ENCODE measurements around the gene OR6C76. TPM values are rescaled to one million over a fixed set of nuclear protein-coding genes. Genes with fewer than 3 reads are reported as not detected.
A peak's percentile ranks its signal among the peaks of the same experiment; 100 is the strongest.
"Not testable (repeated sequence)": the region's sequence is repeated elsewhere in the genome, so short reads cannot be mapped to it uniquely, and the experiment has no call there.

The OR6C76 gene
- total and polyA plus RNA-seq, 2 of the 8 experiments (the other 6 are each of a cell fraction or from before 2014, with no cell fraction given), result not detected

DNA sequence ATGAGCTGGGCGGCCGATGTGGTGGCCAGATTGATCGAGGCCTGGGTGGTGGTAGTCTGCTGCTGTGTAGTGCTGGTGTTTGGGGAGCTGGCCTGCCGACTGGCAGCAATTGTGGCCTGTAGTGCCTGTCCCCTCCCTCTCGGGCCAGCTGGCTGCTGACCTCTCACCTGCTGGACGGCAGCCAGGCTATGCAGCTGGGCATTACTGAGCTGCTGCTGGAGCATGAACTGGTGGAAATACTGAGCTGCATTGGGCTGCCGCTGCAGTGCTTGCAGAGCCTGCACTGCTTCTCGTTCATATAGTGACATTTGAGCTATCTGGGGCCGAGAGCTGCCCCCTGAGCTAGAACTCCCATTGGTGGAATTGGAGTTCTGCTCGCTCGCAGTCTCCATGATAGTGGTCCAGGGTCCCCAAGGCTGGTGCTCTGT is 11.6 kb upstream of the OR6C76 start:
- H3K56ac ChIP-seq (replicated peaks; ENCODE audit: insufficient read length, low read depth, low read length); H2AK5ac ChIP-seq (ENCODE audit: low read depth, low read length); H2BK20ac ChIP-seq (ENCODE audit: low read length); H4K91ac ChIP-seq (replicated peaks; ENCODE audit: insufficient read length, low read length); H2BK15ac ChIP-seq (ENCODE audit: low read length); H3K9ac ChIP-seq (replicated peaks in 1 of 4; ENCODE audit: extremely low read depth in 1 of 4, low read depth in 3 of 4, low read length in 3 of 4); H3K4me3 ChIP-seq (ENCODE audit: extremely low read depth in 1 of 4, insufficient read depth in 2 of 4, low read depth in 3 of 4, low read length in 4 of 4); H3K36me3 ChIP-seq (ENCODE audit: control insufficient read depth in 2 of 4, insufficient read depth in 4 of 4, low read length in 3 of 4); H4K8ac ChIP-seq (ENCODE audit: extremely low read depth, insufficient read depth, low read length); FAIRE-seq; H2BK120ac ChIP-seq (replicated peaks; ENCODE audit: low read depth, low read length); H3K27ac ChIP-seq (ENCODE audit: low read depth, low read length); H3K27me3 ChIP-seq (replicated peaks in 1 of 4; ENCODE audit: control insufficient read depth in 3 of 4, extremely low read depth in 1 of 4, insufficient read depth in 3 of 4, low read length in 3 of 4); H3K4me1 ChIP-seq (replicated peaks in 1 of 4; ENCODE audit: control insufficient read depth in 3 of 4, insufficient read depth in 4 of 4, low read length in 3 of 4); CTCF ChIA-PET (ENCODE audit: partially characterized antibody); H3K23me2 ChIP-seq (ENCODE audit: low read depth, low read length); H3K79me1 ChIP-seq (ENCODE audit: low read depth, low read length); H2BK5ac ChIP-seq (ENCODE audit: low read depth, low read length); H3K4ac ChIP-seq (replicated peaks; ENCODE audit: insufficient read length, low read depth, low read length); H4K5ac ChIP-seq (ENCODE audit: insufficient read length, low read depth, low read length); H2AFZ ChIP-seq (ENCODE audit: low read length); H3K9me3 ChIP-seq (ENCODE audit: insufficient read depth in 2 of 2, low read depth in 1 of 2, low read length in 1 of 2); H3K14ac ChIP-seq (ENCODE audit: insufficient read length); H4K20me1 ChIP-seq (replicated peaks in 1 of 2; ENCODE audit: control insufficient read depth in 1 of 2, insufficient read depth in 2 of 2, low read length in 2 of 2); H3K23ac ChIP-seq (ENCODE audit: insufficient read length); H3K18ac ChIP-seq (ENCODE audit: extremely low read depth, low read length); H2BK12ac ChIP-seq (ENCODE audit: low read depth, low read length); H3K79me2 ChIP-seq (ENCODE audit: control insufficient read depth in 1 of 2, insufficient read depth in 2 of 2, low read length in 2 of 2): not testable (repeated sequence)
- DNase-seq (ENCODE audit: low read depth in 1 of 2, low spot score in 2 of 2), result peak in 1 of 2 experiments; percentile 60
- peak overlapping the region in 1 of 2 experiments; percentile 28; a peak in 1 of 4 replicates for H3K4me2 ChIP-seq (ENCODE audit: insufficient read depth in 1 of 2, low read depth in 2 of 2, low read length in 2 of 2)
- POLR2A ChIA-PET (ENCODE audit: partially characterized antibody), result interaction anchor here (0.5 kb wide), 1 partner anchor 24 kb away, joined by 3 read pairs; no protein-coding TSS in a partner anchor
- 81% methylated on average over 11 of the region's 11 CpGs; no CpG with 5 or more reads in 1 of the 2 experiments for WGBS, 2 experiments (ENCODE audit: extremely low coverage in 1 of 2, insufficient coverage in 1 of 2, insufficient read length in 1 of 2, insufficient replicate concordance in 2 of 2, low coverage in 1 of 2, low lambda C conversion rate in 2 of 2, missing lambda C conversion rate in 1 of 2)

DNA sequence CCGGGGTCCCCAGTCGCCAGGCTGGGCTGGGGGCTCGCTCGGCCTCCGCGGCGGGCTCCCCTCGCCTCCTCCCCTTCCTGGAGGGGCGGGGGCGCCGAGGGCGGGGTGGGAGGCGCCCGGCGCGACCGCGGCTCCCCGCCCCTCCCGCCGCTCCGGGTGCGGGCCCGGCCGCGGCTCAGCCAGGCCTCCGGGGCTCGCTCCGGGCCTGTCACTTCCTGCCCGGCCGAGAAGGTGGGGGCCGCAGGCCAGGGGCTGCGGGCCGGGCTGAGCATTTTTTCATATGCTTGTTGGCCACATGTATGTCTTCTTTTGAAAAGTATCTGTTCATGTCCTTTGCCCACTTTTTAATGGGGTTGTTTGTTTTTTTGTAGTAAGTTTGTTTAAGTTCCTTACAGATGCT is 11.2 kb upstream of the OR6C76 start:
- H3K23me2 ChIP-seq (ENCODE audit: low read depth, low read length); H2BK120ac ChIP-seq (replicated peaks; ENCODE audit: low read depth, low read length); FAIRE-seq; DNase-seq (ENCODE audit: low read depth in 1 of 2, low spot score in 2 of 2); CTCF ChIA-PET (ENCODE audit: partially characterized antibody); H3K4me1 ChIP-seq (replicated peaks in 1 of 4; ENCODE audit: control insufficient read depth in 3 of 4, insufficient read depth in 4 of 4, low read length in 3 of 4); H3K4me2 ChIP-seq (ENCODE audit: insufficient read depth in 1 of 2, low read depth in 2 of 2, low read length in 2 of 2); H3K56ac ChIP-seq (replicated peaks; ENCODE audit: insufficient read length, low read depth, low read length); H2BK20ac ChIP-seq (ENCODE audit: low read length); H4K91ac ChIP-seq (replicated peaks; ENCODE audit: insufficient read length, low read length); H3K36me3 ChIP-seq (ENCODE audit: control insufficient read depth in 2 of 4, insufficient read depth in 4 of 4, low read length in 3 of 4); H3K9ac ChIP-seq (replicated peaks in 1 of 4; ENCODE audit: extremely low read depth in 1 of 4, low read depth in 3 of 4, low read length in 3 of 4); H3K79me1 ChIP-seq (ENCODE audit: low read depth, low read length); H3K79me2 ChIP-seq (ENCODE audit: control insufficient read depth in 1 of 2, insufficient read depth in 2 of 2, low read length in 2 of 2); H3K27me3 ChIP-seq (replicated peaks in 1 of 4; ENCODE audit: control insufficient read depth in 3 of 4, extremely low read depth in 1 of 4, insufficient read depth in 3 of 4, low read length in 3 of 4); H2BK15ac ChIP-seq (ENCODE audit: low read length); H2AK5ac ChIP-seq (ENCODE audit: low read depth, low read length); H3K27ac ChIP-seq (ENCODE audit: low read depth, low read length); H4K20me1 ChIP-seq (replicated peaks in 1 of 2; ENCODE audit: control insufficient read depth in 1 of 2, insufficient read depth in 2 of 2, low read length in 2 of 2); H3K23ac ChIP-seq (ENCODE audit: insufficient read length); H3K4ac ChIP-seq (replicated peaks; ENCODE audit: insufficient read length, low read depth, low read length); H3K18ac ChIP-seq (ENCODE audit: extremely low read depth, low read length); H3K14ac ChIP-seq (ENCODE audit: insufficient read length); H4K8ac ChIP-seq (ENCODE audit: extremely low read depth, insufficient read depth, low read length); H4K5ac ChIP-seq (ENCODE audit: insufficient read length, low read depth, low read length); H3K9me3 ChIP-seq (ENCODE audit: insufficient read depth in 2 of 2, low read depth in 1 of 2, low read length in 1 of 2); H2BK12ac ChIP-seq (ENCODE audit: low read depth, low read length); H2BK5ac ChIP-seq (ENCODE audit: low read depth, low read length): not testable (repeated sequence)
- no CpG with 5 or more reads among the region's 34 CpGs for WGBS, 2 experiments (ENCODE audit: extremely low coverage in 1 of 2, insufficient coverage in 1 of 2, insufficient read length in 1 of 2, insufficient replicate concordance in 2 of 2, low coverage in 1 of 2, low lambda C conversion rate in 2 of 2, missing lambda C conversion rate in 1 of 2)
- 0 out of 2 replicates have a peak overlapping the region, but pooled peaks have one; percentile 31 for H2AFZ ChIP-seq (ENCODE audit: low read length)
- POLR2A ChIA-PET (ENCODE audit: partially characterized antibody), result interaction anchor here (0.5 kb wide), 1 partner anchor 24 kb away, joined by 3 read pairs; no protein-coding TSS in a partner anchor
- H3K4me3 ChIP-seq (ENCODE audit: extremely low read depth in 1 of 4, insufficient read depth in 2 of 4, low read depth in 3 of 4, low read length in 4 of 4), result peak overlapping the region in 1 of 4 experiments; percentile 43; a peak in 1 of 8 replicates

Data from H1 (cell line).